ENCODE results near the gene H6PD. TPM values are rescaled to one million over a fixed set of nuclear protein-coding genes. Genes with fewer than 3 reads are reported as not detected.
A peak's percentile ranks its signal among the peaks of the same experiment; 100 is the strongest.

H6PD gene, protein sequence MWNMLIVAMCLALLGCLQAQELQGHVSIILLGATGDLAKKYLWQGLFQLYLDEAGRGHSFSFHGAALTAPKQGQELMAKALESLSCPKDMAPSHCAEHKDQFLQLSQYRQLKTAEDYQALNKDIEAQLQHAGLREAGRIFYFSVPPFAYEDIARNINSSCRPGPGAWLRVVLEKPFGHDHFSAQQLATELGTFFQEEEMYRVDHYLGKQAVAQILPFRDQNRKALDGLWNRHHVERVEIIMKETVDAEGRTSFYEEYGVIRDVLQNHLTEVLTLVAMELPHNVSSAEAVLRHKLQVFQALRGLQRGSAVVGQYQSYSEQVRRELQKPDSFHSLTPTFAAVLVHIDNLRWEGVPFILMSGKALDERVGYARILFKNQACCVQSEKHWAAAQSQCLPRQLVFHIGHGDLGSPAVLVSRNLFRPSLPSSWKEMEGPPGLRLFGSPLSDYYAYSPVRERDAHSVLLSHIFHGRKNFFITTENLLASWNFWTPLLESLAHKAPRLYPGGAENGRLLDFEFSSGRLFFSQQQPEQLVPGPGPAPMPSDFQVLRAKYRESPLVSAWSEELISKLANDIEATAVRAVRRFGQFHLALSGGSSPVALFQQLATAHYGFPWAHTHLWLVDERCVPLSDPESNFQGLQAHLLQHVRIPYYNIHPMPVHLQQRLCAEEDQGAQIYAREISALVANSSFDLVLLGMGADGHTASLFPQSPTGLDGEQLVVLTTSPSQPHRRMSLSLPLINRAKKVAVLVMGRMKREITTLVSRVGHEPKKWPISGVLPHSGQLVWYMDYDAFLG
- polyA plus RNA-seq (ENCODE audit: insufficient read length) = 34.6 TPM

DNA sequence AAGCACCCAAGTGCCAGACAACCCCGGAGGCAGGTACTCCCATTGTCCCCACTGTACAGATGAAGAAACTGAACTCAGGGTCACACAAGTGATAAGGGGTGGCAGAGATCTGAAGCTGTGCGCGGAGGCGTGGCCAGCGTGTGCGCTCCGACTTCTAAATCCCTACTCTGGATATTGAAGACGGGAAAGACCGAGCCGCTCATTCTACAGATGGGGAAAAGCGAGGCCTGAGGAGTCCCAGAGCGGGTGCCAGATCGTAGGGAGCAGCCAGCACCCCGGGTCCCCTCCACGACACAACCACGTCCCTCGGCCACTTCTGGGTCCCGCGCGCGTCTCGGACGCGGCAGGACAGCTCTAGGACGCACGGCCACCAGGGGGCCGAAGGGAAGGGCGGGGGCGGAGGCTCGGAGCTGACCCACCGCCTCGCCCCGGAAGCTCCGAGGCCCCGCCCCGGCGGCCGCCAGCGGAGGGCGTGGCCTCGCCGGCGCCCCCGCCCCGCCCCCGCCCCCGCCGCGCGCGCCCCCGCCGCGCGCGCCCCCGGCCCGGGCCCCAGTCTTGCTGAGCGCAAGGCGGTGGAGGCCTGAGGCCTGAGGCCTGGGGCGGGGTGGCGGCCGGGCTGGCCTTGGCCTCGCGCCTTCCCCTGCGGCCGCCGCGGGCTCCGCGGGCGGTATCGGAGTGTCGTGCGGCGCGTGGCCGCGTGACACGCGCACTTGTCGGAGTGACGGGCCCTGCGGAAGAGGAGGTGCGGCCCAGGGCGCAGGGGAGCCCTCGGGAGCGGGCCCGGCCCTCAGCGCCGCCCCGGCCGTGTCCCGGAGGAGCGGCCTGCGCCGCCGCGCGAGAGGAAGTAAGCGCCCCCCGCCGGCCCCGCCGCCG is at the start of gene H6PD:
Gene H6PD (plus strand): TSS at position 552 of the 873 bp plus-strand sequence. CDS start 10,161 bp downstream, outside the sequence.
- DNase-seq = peak; percentile 90

DNA sequence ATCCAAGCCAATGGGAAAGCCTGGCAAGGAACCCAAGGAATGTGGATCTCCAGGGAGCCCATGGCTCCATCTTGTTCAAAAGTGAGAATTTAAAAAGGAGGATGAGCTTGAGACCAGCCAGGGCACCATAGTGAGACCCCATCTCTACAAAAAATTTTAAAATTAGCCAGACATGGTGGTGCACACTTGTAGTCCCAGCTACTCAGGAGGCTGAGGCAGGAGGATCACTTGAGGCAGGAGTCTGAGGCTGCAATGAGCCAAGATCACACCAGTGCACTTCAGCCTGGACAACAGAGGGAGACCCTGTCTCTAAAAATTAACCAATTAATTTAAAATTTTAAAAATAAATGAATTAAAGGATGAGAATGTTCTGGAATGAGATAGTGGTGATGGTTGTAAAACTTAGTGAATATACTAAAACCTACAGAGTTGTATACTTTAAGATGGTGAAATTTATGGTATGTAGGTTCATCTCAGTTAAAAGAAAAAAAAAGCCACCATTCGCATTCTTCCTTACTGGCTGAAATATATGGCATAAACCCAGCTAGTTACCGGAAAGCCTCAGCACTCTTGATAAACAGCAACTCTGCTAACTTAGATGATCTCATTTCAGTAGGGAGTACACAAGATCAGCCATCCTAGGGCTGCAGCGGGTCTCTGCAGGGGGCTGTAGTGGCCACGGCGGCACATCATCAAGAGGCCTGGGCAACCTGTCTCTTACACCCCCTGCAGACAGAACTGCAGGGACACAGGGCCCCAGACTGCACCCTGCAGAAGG is 48.3 kb upstream of the H6PD start:
- DNase-seq = no peak

DNA sequence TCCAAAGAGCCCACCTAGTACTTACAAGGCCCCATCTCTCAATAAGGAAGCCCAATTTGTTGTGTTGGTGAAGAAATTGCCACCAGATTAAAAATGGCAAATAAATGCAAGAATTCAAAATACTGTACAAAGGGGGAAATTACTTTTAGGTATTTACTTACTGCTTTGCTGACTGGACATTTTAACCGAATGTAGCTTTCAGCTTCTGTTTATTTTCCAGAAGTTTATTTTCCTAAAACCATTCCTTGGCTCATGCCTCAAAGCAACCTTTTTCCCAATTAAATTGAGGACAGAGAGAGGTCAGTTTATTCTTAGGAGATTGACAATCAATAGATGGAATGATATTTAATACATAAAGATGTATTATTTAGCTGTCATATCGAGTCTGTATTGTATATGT is 47.6 kb upstream of the H6PD start:
- no peak for DNase-seq

DNA sequence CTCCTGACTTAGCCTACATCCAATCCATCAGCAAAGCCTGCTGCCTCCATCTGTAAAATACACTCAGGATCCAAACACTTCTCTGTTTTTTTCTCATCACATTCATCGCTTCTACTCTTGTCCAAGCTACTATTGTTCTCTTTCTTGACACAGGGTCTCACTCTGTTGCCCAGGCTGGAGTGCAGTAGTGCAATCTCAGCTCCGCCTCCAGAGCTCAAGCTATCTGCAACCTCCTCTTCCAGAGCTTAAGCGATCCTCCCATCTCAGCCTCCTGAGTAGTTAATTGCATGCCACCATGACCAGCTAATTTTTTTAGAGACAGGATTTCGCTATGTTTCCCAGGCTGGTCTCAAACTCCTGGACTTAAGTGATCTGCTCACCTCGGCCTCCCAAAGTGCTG is 44.3 kb upstream of the H6PD start:
- no peak for DNase-seq

DNA sequence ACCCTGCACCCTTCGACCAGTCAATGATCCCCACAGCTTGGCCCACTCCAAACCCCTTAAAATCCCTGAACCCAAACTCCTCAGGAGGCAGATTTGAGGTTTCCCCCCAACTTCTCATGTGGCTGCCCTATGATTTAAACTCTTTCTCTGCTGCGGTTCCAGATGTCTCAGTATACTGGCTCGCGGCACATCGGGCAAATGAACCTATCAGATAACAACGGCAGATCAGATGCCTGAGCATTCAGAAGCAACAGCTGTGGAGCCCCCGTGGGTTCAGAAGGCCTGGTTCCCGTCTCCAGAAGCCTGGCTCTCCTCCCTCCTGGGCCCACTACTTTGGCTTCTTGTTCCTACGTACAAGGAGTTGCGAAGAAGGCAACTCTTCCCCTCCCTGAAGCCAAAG is 43.3 kb upstream of the H6PD start:
- no peak for DNase-seq

DNA sequence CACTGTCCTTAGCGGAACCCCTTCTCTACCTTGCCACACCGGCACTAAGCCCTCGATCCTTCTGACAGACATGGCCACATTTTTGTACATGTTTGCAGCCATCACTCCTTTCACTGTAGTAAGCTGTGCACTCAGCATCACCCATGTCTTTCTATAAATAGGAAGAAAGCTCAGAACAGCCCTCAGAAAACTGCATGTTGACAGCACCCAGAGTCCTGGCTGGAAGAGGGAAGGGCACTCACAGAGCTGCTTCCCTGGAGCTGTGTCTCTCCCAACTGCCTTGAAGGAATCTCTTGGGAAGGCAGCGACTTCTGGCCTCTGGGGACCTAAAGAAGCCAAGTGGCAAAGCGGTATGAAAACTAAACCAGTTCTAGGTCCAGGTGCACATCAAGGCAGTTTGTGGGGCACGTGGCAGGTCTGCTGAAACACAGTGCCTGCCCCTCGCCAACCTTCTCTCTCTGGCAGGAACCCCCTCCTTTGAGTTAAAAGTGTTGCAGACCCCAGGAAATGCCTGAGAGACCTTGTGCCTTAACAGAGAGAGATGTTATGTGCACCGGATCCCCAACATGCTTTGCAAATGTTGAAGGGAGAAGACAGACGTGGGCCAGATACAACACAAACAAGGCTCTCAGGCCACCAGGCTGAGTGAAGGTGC is 41.9 kb upstream of the H6PD start:
- no peak for DNase-seq

DNA sequence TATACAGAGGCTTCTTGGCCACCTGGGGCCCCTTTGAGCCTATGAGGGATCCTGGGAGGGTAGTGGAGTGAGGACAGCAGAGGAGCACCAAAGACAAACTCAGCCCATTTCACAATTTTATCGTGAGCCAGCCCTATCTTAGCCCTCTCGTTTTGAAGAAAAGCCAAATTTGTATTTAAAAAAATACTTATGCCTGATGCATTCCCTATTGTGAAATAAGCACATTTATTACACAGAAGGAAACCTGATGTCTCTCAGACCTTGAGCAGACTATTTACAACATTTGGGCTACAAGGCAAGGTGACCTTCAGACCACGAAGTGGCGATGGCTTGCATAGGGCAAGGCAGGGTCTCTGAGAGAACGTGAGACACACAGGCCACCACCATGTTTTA is 41.3 kb upstream of the H6PD start:
- no peak for DNase-seq

DNA sequence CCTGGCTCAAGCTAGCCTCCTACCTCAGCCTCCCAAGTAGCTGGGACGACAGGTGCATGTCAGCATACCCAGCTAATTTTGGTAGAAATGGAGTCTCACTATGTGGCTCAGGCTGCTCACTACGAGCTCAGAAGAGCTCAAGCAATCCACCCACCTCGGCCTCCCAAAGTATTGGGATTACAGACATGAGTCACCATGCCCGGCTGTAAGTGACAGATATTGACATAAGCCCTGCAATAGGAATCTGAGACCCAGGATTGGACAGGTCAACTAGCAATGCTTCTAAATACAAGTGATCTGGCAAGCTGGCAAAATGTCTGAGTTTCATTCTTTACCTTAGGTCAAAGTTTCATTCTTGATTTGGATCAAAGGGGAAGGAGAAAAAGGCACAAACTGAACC is 40.5 kb upstream of the H6PD start:
- DNase-seq = no peak

DNA sequence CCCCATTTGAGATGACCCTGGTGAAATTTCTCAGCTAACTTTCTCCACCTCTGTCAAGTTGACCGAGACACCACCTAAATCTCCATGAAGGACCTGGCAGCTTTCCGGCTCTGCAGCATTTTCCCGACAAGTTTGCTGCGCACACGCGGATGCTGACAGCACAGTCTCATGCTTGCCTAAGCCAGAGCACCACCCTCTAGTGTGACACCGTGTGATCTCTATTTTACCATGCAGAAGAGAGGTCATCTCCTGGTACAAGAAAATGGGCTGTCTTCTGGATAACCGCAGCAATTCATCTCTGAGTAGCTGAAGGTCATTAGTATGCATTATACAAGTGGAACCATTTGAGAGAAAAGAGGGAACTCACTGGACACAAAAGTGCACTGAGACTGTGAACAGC is 38.9 kb upstream of the H6PD start:
- DNase-seq = no peak

DNA sequence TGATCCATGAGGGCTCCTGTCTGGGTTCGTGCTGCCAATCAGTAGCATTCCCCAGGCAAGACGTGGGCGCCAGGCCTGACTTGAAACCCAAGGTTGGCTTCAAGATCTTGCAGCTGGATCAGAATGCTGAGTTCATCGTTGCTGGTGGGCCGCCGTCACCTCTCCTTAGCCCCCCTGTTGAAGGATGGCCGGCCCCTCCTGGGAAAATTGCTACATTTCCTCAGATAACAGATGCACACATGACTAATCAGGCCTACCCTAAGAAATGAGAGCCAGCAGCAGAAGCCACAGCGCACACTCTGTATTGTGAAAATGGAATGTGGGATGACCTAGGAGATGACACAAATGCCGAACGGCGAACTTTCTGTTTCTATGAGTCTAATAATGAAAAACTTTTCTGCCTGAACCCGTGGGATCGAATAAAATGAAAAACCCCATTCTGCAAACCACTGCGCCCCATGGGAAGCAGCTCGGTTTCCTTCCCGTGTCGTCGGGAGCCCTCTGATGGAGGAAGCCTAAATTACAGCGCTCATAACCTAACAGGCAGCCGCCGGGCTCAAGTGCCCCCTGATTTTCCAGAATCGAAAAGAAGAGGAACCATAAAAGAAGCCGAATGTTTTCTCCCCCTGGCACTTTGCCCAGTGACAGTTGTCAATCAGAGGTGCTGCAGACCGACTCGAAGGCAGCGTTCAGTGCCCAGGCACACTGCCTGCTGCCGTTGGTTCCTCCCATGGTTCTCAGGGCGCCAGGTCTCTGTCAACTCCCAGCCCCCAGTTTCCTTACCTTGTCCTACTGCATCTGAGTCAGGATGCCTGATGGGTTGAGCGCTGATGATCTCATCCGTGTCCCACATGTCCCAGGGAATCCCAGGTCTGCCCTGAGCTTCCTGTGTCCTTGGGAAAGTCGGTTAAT is 38.2 kb upstream of the H6PD start:
- peak; percentile 72 for DNase-seq

DNA sequence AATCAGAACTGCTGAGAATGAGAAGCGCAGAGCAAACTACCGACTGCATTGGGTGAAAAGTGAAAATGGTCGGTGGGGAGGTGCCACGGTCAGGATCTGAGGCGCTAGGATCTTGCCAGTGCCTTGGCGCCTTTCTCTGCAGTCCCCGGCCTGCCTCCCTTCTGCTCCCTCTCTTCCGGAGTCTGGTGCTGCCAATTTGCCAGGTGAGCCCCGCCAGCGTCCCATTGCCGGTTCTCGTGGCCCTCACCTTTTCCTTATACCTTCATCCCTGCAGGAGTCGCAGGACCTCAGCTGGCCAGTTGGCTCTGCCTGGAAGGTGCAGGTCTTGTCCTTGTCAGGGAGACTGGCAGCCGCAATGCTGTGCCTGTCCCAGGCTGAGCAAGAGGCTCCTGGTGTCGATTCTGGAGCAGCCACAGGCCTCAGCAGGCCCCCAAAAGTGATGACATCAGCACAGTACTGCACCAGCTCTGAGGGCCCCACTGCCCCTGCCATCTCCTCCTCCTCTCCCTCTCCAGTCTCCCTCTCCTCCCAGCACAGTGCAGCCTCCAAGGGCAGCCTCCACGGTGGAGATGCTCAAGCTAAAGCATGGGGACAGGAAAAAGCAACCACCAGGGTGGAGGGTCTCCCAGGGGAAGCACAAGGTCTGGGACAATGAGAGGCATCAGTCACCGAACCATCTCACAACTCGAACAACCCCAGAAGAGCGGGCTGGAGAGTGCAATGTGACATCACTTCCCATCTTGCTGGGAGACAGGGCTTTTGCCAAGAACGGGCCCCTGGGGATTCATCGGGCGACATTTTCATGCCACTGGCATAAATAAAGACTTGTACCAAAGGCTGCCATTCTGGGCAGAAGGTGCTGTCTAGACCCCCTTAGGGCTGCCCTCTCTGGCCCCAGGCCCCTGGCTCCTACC is 37.1 kb upstream of the H6PD start:
- no peak for DNase-seq

DNA sequence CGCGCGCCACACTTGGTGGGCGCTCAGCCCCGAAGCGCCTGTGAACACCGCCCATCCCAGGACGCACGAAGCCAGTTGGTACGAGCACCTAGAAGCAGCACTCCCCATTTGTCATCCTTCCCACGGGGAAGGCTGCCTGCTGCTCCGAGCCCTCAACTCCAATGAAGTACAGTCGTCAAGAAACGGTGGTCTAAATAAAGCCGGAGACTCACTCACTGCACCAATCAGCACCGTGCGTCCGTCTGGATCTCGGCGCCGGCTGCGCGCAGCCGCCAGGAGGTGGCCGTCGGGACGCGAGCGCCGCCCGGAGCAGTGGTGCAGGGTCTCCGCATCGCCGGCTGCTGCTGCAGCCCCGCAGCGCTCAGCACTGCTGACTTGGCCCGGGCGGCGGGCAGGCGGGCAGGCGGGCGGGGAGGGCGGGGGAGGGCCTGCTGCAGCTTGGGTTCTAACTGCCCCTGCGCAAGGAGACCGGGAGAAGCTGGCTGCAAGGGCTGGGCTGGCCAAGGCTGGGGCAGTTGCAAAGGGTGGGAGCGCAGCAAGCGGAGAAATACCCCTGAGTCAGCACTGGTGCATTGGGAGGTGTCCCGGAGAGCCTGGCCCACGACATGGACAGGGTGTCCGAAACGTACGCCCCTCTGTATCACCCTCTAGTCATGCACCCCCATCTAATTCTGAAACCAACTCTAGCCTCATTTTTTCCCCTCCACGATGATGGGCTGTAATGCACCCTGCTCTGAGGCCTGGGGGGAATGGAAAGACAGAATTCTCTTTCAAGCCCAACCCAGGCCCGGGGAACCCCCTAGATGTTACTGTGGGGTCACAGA is 35.8 kb upstream of the H6PD start:
- DNase-seq = no peak

DNA sequence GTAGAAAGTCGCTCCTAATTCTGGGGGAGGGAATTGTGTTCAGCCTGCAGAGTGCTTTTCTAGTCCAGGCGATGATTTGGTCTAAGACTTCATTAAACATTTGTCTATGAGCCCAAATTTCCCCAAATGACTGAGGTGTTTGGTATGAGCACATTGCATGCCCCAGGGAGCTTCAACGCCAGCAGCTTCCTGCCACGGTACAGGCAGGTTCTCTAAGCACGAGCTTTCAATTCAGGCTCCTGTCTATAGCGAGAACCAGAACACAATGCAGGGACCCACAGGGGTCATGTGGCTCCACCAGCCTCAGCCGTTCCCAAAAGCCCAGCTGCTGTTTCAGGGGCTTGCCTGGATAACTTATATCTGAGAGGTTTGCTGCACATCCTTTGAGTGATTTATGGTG is 34.1 kb upstream of the H6PD start:
- no peak for DNase-seq

DNA sequence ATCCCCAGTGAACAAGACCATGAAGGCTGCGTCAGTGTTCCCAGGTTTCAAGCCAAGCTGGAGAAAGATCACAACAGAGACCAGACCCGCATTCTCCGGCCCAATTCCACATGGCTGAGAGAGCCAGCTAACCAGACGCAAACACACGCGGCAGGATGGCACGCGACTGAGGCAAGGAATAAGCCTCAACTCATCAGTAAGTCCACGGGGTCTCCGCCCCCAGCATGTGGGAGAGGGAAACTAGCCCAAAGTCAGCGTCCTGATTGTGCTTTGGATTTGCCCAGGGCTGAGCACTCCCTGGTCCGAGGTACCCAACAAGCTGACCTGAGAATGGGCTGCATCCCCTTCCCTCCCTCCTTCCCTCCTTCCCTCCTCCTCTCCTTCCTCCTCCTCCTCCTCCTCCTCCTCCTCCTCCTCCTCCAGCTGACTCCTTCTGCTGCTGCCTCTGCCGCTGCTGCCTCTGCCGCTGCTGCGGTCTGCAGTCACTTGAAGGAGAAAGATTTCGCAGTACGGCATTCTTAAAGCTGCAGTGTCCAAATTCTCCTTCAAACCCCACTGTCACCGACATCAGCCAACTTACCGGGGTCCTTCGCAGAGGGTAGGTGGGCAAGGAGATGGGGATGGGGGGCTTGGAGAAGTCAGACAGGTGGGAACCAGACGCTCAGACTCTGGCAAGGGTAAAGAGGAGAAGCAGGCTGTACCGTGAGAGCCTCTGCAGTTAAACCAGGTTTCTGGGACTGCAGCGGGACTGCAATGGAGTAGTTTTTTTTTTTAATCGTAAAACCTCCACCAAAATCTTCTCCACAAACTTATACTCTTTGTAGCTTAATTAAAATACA is 33.0 kb upstream of the H6PD start:
- DNase-seq = peak; percentile 58

DNA sequence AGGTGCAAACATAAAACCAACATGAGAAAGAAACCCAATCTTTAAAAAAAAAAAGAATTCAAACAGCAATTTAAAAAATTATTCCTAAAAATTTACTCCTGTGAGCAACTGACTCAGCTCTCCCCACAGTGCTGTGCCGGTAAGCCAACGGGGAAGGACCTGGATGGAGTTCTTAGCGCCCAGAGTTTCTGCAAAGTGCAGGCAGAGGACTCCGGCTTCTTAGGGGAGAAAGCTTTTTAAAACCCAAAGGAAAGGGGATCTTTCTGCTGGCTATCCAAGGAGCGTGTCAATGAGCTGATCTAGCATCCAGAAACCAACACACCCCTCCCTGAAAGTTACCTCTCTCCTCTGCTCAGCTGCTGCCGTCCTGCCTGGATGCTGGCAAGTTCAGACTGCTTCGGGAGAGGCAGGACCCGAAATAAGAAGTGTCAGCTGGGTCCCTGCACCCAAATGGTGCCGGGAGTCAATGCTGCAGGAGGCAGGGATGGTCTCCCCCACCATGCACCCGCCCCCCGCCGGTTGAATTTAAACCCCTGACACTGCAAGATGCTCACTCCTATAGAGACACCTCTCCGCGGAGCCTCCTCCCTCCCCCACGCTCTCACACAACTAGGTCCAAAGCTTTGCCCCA is 32.2 kb upstream of the H6PD start:
- DNase-seq = no peak

DNA sequence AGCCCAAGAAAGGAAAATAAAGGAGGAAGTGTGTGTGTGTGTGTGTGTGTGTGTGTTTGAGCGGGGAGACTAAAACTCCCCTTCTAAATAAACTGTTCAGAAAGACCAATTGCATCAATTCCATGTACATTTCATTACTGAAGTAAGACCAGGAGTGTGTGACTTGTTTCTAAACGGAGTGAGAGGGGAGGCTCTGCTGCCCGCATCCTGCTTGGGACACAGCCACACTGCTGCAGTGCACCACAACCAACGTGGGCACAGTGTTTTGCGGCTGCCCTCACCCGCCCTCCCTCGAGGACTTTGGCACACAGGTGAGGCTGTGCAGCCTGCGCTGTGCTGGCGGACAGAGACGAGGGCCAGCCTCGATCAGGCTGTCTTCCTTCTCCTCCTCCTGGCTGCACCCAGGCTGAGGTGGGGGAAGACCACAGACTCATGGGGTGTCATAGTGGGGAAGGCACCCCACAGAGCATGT is 31.0 kb upstream of the H6PD start:
- no peak for DNase-seq
